ENCODE results near the gene SND1.

SND1 gene

DNA sequence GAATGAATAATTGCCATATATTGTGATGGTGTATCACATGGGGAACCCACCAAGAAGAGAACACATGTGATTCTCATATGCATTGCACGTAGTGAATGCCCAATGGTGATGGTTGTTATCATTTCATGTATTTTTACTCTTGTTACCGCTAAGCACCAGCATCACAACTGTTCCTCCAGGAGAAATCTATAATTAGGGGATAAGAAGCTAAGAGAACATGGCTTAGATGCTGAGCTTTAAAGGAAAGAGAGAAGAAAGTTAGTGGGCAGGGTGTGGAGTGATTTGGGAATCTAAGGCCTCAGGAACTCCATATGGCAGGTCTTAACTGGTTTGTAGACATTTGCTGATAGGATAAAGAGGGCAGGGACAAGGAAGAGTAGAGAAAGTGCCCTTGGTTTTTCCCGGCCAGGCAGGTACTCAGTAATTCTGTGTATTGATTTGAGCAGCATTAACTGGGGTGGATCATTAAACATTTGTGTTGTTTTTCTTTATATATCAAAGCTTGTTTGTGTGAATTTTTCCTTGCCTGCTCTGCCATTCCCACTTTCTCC lies 233.3 kb downstream of the SND1 start:
- peaks cover 15% of the 10 kb centered on the region for H3K36me3 ChIP-seq (replicated peaks; ENCODE audit: insufficient read depth, low read length)
- H3K9ac ChIP-seq (ENCODE audit: low read length), result no peak overlapping the region
- peaks cover 93% of the 10 kb centered on the region for H3K79me2 ChIP-seq (ENCODE audit: low read length)
- no peaks in the 10 kb centered on the region for H3K9me3 ChIP-seq (replicated peaks; ENCODE audit: insufficient read depth, low read length)
- H3K9me2 ChIP-seq (replicated peaks; ENCODE audit: insufficient read depth, low read length), result no peaks in the 10 kb centered on the region
- H3K27ac ChIP-seq (ENCODE audit: low read length), result no peak overlapping the region
- TF ChIP-seq, protein P1, sequence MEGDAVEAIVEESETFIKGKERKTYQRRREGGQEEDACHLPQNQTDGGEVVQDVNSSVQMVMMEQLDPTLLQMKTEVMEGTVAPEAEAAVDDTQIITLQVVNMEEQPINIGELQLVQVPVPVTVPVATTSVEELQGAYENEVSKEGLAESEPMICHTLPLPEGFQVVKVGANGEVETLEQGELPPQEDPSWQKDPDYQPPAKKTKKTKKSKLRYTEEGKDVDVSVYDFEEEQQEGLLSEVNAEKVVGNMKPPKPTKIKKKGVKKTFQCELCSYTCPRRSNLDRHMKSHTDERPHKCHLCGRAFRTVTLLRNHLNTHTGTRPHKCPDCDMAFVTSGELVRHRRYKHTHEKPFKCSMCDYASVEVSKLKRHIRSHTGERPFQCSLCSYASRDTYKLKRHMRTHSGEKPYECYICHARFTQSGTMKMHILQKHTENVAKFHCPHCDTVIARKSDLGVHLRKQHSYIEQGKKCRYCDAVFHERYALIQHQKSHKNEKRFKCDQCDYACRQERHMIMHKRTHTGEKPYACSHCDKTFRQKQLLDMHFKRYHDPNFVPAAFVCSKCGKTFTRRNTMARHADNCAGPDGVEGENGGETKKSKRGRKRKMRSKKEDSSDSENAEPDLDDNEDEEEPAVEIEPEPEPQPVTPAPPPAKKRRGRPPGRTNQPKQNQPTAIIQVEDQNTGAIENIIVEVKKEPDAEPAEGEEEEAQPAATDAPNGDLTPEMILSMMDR (IDR thresholded peaks at IDR 0.05; ENCODE audit: low read length), result no peak
- TF ChIP-seq EZH2phosphoT487 (IDR thresholded peaks at IDR 0.05; ENCODE audit: low read length), result no peak
- TF ChIP-seq EZH2 (optimal IDR thresholded peaks at IDR 0.05; ENCODE audit: low read depth, low read length), result no peak
- H3K27me3 ChIP-seq (replicated peaks; ENCODE audit: insufficient read depth, low read length), result no peaks in the 10 kb centered on the region
- no peak overlapping the region for H3K4me3 ChIP-seq (ENCODE audit: low read length)
- no peaks in the 10 kb centered on the region for H3K4me1 ChIP-seq (ENCODE audit: low read length)
- no peak overlapping the region for H3K4me2 ChIP-seq (ENCODE audit: low read depth, low read length)
- 0 out of 2 replicates have a peak, but pooled peaks cover 3% of the 10 kb centered on the region for H4K20me1 ChIP-seq (ENCODE audit: insufficient read depth, low read length)
- no peak for DNase-seq
- H3F3A ChIP-seq (ENCODE audit: insufficient read depth, low read length), result no peaks in the 10 kb centered on the region
- no peak overlapping the region for H2AFZ ChIP-seq (ENCODE audit: low read length)

- no peak for DNase-seq
- TF ChIP-seq, protein P1 (IDR thresholded peaks at IDR 0.05; ENCODE audit: low read length), result no peak
- TF ChIP-seq EZH2phosphoT487 (IDR thresholded peaks at IDR 0.05; ENCODE audit: low read length), result no peak
- H3K4me2 ChIP-seq (ENCODE audit: low read depth, low read length), result no peak overlapping the region
These were observed 233.8 kb downstream of the SND1 start for GRCh38 chr7:127885843-127886242.

GRCh38 chr7:127886248-127886647 lies 234.3 kb downstream of the SND1 start:
- H3K79me2 ChIP-seq (ENCODE audit: low read length), result peaks cover 93% of the 10 kb centered on the region
- no peak overlapping the region for H3K4me2 ChIP-seq (ENCODE audit: low read depth, low read length)
- no peak for DNase-seq
- H3K4me1 ChIP-seq (ENCODE audit: low read length), result no peaks in the 10 kb centered on the region
- H3K9ac ChIP-seq (ENCODE audit: low read length), result no peak overlapping the region
- H4K20me1 ChIP-seq (ENCODE audit: insufficient read depth, low read length), result 0 out of 2 replicates have a peak, but pooled peaks cover 1% of the 10 kb centered on the region
- no peak overlapping the region for H2AFZ ChIP-seq (ENCODE audit: low read length)
- H3K9me2 ChIP-seq (replicated peaks; ENCODE audit: insufficient read depth, low read length), result no peaks in the 10 kb centered on the region
- no peaks in the 10 kb centered on the region for H3F3A ChIP-seq (ENCODE audit: insufficient read depth, low read length)
- TF ChIP-seq EZH2phosphoT487 (IDR thresholded peaks at IDR 0.05; ENCODE audit: low read length) (no peak), EZH2 (optimal IDR thresholded peaks at IDR 0.05; ENCODE audit: low read depth, low read length) (no peak)
- TF ChIP-seq, protein P1 (IDR thresholded peaks at IDR 0.05; ENCODE audit: low read length), result no peak
- H3K27ac ChIP-seq (ENCODE audit: low read length), result no peak overlapping the region
- H3K9me3 ChIP-seq (replicated peaks; ENCODE audit: insufficient read depth, low read length), result no peaks in the 10 kb centered on the region
- no peaks in the 10 kb centered on the region for H3K27me3 ChIP-seq (replicated peaks; ENCODE audit: insufficient read depth, low read length)
- no peak overlapping the region for H3K4me3 ChIP-seq (ENCODE audit: low read length)
- H3K36me3 ChIP-seq (replicated peaks; ENCODE audit: insufficient read depth, low read length), result peaks cover 15% of the 10 kb centered on the region

More at GRCh38 chr7:127885843-127886242, 233.8 kb downstream of the SND1 start:
- H3K9me2 ChIP-seq (replicated peaks; ENCODE audit: insufficient read depth, low read length), result no peaks in the 10 kb centered on the region
- 0 out of 2 replicates have a peak, but pooled peaks cover 3% of the 10 kb centered on the region for H4K20me1 ChIP-seq (ENCODE audit: insufficient read depth, low read length)
- H3F3A ChIP-seq (ENCODE audit: insufficient read depth, low read length), result no peaks in the 10 kb centered on the region
- no peak overlapping the region for H3K9ac ChIP-seq (ENCODE audit: low read length)
- no peaks in the 10 kb centered on the region for H3K4me1 ChIP-seq (ENCODE audit: low read length)
- no peaks in the 10 kb centered on the region for H3K9me3 ChIP-seq (replicated peaks; ENCODE audit: insufficient read depth, low read length)
- no peak overlapping the region for H3K4me3 ChIP-seq (ENCODE audit: low read length)
- H3K79me2 ChIP-seq (ENCODE audit: low read length), result peaks cover 93% of the 10 kb centered on the region
- H3K36me3 ChIP-seq (replicated peaks; ENCODE audit: insufficient read depth, low read length), result peaks cover 15% of the 10 kb centered on the region
- H3K27me3 ChIP-seq (replicated peaks; ENCODE audit: insufficient read depth, low read length), result no peaks in the 10 kb centered on the region
- H3K27ac ChIP-seq (ENCODE audit: low read length), result no peak overlapping the region
- H2AFZ ChIP-seq (ENCODE audit: low read length), result no peak overlapping the region

All from MM.1S (cell line).